HL-60/S4 treated with phorbol 12-myristate 13-acetate at 8.2 ng/mL for 4 days and 3 days (cell line): ENCODE measurements around the gene DZIP1.
"Not testable (repeated sequence)": the region's sequence is repeated elsewhere in the genome, so short reads cannot be mapped to it uniquely, and the experiment has no call there.

Source experiments
- in situ Hi-C: fragments of 300-500 bp; cut with MboI; formaldehyde crosslinking; loops from 2 replicates; pipeline ENCODE4 v1.15.0; 2022; ENCODE audit warnings: low sequenced_read_pairs

Gene DZIP1

DNA sequence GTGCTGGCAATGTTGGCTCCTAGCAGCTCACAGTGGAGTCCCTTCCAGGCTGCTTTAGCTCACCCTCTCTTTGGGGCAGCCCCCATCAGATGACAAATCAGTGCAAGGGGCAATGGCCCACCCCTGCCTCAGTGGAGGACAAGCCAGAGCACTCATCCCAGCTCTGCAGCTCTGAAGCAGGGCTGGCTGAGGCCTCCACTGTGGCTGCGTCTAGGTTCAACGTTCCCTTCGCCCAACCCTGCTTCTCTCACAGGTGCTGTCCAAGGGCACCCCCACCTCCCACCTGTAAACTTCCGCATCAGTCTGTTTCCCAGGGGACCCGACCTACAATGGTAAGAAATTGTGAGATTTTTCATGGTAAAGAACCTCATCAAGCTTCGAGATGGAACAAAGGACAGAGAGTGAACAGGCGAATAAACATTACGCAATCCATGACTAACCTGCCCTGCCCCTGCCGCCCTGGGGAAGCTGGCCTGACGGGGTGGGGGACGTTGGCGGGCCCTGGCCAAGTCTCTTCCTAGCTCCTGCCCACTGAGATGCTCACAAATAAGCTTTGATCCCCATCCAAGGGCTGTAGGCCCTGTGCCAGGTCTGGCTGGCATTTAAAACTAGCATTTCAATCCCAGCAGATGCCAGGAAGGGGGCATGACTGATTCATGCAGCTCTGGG lies 40.5 kb downstream of the DZIP1 start:
- in situ Hi-C loops = no loop called here

DNA sequence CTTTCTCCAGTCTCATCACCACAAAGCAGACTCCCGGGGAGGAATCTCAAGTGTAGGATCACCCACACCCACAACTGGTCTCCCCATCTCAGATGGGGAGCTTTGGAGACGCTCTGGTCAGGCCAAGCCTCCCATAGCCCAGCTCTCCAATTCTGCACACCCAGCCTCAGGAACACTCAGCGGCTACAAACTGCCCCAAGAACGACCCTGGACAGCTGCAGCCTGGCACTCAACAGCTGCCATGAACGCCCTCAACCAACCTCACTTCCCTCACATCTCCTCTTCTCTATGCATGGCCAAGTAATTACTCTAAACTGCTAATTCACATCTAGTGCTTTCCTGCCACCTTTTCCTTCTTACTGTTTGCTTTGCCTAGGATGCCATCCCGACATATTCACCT lies 42.6 kb downstream of the DZIP1 start:
- in situ Hi-C loops = no loop called here

DNA sequence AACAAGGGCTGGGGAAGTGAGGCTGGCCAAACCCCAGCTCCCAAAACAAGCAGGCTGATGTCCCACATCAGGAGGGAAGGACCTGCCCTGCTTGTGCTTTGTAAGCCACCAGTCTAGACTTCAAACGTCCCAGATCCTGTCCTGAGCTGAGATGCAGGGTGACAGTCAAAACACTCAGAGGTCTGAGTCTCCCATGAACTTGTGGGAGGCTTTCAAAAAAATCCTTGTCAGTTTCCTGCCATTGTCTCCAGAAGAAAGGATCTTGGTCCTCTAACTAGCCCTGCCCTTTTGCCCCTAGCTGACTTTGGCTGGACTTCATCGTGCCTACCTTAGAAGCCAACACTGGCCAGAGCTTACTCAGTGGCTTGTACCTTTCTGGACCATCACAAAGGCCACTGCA lies 43.3 kb downstream of the DZIP1 start:
- in situ Hi-C loops = no loop called here

DNA sequence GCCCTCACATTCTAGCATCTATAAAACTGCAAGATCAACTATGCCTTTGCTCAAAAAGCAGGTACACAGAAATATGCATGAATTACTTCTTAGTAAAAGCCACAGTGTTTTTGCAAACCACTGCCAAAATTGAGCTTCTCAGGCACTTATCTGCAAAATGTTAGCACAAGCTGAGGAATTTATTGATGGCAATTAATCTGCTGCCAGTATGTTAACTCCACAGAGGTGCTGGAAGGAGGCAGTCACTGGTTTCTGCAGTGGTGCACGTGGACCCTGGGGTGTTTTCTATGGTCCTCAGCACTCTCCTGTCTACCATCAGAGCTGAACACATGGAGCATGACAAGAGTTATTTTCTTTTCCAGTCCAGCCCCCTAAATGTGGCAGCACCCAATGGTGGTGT lies 47.8 kb downstream of the DZIP1 start:
- in situ Hi-C loops = no loop called here

DNA sequence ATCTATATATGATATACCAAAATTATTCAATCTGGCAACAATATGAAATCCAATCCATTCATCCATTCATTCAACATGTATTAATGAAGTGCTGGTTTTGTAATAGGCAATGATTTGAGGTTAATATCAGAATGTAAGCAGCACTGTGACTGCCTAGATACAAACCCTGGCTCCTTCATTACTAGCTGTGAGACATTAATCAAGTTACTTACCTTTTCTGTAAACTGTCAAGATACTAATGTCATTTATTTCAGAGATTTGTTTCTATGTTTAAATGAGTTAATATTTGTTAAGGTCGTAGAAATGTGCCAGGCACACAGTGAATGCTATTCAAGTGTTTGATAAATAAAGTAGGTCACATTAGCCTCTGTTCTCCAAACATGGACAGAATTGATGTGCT lies 51.0 kb downstream of the DZIP1 start:
- in situ Hi-C loops = no loop called here

DNA sequence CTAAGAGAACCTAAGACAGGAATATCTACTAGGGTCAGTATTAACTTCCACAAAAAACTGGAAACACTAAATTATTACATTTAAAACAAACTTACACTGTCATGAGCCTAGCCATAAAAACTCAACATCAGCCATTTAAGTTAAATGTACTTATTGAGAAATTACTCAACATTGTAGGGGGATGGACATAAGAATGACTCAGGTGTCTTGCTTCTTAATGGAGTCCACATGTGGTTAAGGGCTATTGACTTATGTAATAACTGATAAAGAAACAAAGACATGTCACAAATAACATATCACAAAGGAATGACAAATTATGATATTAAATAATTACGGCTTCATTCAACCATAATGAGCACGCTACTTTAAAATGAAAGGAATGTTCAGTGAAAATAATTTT lies 55.8 kb downstream of the DZIP1 start:
- in situ Hi-C loops = no loop called here

DNA sequence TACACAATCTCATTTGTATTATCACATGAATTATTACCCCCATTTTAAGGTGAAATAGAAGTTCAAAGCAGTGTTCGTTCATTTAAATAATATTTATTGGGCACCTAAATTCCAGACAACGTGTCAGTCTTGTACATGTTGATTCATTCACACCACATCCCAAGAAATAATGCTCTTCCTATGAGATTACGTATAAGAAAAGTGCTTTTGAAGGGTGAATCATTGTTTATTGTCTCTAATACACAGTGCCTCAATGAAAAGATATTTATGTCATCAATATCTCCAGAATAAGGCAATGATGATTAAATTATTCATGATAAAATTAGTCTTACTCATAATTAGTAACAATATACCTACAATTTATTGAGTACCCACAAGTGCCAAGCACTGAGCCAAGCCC lies 56.4 kb downstream of the DZIP1 start:
- in situ Hi-C loops = no loop called here

DNA sequence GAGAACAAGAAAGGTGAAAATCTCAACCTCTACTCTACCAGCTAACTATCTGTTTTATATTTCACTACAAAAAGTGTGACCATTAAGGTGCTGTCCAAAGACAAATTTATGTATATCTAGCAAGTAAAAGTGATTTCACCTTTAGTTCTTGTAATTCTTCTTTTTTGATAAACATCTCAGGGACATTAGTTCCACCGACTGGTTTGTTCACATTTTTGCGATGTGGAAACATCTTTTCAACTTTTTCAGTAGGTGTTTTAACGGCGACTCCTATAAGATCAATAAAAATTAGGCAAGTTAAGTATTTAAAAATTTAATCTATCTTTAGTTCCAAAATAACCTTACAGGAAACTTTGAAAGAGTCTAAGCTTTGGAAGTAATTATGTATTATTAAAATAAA lies 58.6 kb downstream of the DZIP1 start:
- in situ Hi-C loops = no loop called here

DNA sequence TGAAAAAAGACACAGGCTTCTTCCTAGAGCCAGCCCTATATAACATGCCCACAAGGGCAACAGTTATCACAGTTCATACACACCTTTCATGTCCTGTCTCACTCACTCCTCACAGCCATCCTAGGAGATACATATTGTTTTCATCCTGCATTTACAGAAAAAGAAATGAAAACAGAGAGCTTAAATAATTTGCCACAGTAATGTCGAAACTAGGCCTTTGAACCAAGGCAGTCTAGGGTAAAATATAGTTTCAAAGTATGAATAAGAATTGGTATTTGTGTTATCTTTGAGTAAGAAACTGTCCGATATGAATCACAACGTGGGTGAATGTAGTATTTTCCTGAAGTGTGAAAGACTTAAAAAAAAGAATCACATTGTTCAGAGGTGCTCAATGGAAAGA lies 65.2 kb downstream of the DZIP1 start:
- in situ Hi-C loops = no loop called here

DNA sequence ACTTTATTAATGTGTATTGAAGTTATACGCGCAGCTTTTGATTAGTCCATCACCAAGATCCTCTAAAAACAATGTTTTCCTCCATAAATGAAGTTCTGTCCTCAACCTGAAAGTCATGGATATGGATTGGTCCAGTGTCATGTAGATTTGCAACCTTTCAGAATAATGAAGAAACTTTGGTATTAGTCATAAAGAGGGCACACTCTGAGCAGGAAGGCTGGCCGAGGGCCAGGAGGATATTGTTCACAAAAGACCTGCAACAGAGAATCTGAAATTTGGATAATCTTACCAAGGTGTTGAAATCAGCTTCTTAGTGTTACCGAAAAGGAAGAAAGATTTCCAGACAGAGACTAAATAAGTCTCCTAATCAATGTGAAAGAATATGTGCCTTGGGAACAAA lies 71.3 kb downstream of the DZIP1 start:
- in situ Hi-C loops = no loop called here

DNA sequence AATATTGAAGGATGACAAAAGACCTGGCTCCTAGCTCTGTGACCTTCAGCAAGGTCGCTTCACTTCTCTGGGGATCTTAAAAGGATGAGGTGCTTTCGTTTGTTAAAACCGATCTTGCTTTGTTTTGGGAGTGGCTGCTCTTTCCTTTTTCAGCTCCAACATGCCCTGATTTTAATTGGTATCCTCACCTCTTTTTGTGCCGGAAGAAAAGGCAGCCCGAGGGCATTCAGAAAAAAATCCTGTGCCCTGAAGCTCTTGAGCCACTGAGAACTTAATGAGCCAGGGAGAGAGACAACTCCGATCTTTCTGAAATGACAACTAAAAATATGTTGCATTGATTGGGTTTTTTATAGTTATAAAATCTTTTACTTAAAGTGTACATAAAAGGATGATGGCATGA lies 72.6 kb downstream of the DZIP1 start:
- in situ Hi-C loops = no loop called here

DNA sequence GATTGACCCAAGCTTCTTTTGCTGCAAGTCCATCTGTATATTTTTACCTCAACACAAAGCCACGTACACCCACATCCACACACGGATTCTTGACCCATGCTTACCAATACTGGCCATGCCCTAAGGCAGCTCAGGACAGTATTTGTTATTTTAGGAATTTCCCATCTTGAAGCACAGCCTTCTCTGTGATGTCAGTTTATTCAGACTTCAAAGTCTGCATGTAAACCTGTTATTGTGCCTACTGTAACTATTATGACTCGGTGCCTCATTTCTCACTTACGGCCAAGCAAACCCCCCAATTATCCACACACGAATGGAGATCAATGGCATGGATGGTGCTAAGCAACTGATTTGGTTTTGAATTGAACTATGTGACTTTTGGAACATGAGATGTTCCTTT lies 74.5 kb downstream of the DZIP1 start:
- in situ Hi-C loops = no loop called here

DNA sequence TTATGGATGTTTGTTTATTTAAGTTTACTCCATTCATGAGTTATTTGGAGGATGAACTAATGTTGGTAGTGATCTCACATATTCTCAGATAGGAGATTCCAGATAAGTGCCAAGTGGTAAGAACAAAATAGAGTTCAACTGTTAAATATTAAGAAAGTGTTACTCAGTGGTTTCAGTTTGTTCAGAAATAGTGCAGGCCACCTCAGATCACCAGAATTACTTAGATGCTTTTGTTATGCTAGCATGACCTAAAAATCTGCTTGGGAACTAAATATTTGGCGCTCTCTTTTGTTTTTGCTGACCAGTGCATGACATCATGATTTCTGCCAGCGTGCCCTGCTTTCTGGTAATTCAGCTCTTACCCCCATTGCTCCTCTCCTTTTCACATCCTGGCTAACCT lies 76.4 kb downstream of the DZIP1 start:
- in situ Hi-C loops = no loop called here

DNA sequence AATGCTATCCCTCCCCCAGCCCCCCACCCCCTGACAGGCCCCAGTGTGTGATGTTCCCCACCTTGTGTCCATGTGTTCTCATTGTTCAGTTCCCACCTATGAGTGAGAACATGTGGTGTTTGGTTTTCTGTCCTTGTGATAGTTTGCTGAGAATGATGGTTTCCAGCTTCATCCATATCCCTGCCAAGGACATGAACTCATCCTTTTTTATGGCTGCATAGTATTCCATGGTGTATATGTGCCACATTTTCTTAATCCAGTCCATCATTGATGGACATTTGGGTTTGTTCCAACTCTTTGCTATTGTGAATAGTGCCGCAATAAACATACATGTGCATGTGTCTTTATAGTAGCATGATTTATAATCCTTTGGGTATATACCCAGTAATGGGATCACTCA lies 78.7 kb downstream of the DZIP1 start:
- in situ Hi-C loops = not testable (repeated sequence)

DNA sequence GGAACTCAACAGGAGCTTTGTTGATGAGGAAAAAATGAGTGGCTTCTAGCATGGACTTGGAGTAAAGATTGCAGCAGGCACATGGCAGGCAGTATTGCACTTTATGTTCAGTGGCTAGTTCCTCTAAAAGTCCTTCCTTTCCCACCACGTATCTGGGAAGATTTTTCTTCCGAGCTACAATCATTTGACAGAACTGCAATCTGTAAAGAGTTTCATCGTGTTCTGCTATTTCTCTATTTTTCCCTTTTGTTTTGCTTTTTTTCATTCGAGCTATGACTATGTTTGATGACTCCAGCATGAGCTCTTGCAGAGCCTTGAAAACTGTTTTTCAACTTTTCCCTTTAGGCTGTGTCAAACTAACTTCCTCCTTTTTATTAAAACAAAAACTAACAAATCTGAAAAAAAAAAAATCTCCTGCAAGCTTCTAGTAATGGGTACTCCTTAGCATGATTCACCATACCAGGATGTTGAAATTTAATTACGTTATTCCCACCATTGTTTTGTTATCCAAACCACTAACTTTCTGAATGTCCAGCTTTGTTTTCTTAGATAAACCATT lies 79.7 kb downstream of the DZIP1 start:
- in situ Hi-C loops = no loop called here

DNA sequence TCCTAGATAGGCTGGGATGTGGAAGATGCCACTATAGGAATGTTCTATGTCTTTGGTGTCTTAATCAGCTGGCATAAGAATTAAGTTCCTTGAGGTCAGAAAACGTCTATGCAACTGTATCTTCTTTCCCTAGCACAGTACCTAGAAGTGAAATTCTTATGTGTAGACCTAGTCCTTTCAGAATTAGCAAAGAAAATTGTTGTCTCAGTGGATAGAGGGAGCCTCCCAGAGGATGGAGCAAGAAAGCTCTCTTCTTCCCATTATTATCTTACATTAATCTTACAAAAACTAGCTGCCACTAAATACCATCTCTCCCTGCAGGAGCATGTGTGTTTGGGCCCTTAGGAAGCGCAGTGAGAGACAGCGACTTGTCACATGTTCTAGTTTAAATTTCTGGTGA lies 80.4 kb downstream of the DZIP1 start:
- in situ Hi-C loops = no loop called here

DNA sequence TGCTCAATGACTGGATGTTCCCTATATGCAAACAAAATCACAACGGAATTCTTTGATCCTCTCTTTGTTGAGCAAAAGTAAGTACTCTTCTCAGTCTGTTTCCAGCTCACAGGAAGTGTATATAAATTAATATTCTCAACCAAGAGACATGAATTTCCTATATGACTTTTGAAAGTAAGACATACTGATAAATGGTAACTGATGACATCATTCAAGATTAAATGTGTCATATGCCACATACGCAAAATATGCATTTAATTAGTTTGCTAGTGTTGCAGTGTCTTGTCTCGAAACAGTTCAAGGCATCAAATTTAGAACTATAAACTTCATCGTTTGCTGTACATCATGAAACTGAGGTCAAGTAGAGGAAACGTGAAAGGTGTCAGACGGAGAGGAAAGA lies 84.1 kb downstream of the DZIP1 start:
- in situ Hi-C loops = no loop called here

DNA sequence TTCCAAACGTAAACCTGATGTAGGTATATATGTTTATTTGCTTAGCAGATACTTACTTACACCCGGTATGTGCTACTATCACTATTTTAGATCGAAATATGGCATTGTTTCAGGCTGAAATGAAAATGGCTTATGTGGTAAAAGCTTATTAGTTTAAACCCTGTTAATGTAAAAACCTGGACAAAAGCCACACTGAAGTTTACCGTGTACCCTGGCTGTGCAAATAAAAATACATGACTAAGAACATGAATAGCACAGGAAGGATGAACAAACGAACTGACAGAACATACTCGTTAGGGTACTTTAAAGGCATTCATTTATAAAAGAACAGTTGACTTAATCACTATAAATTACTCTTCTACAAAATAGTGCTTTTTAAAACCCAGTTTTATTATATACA lies 85.4 kb downstream of the DZIP1 start:
- in situ Hi-C loops = no loop called here

DNA sequence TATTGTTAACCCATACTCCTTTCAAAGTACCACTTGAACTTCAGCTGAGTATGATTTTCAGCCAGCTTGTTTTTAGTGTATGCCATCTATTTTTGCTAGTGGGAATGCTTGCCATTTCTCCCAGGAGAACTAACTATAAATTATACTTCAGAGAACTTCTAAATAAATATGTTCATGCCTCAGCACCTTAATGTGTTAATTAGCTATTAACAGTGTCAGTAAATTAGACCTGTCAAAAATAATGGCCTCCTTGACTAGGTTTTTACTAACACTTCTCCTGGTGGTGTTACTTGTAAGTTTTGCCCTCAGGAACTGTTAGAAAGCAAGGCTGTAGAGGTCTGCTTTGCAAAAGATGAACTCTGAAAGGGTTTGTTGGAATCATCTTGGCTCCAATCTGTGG lies 87.5 kb downstream of the DZIP1 start:
- in situ Hi-C loops = no loop called here

DNA sequence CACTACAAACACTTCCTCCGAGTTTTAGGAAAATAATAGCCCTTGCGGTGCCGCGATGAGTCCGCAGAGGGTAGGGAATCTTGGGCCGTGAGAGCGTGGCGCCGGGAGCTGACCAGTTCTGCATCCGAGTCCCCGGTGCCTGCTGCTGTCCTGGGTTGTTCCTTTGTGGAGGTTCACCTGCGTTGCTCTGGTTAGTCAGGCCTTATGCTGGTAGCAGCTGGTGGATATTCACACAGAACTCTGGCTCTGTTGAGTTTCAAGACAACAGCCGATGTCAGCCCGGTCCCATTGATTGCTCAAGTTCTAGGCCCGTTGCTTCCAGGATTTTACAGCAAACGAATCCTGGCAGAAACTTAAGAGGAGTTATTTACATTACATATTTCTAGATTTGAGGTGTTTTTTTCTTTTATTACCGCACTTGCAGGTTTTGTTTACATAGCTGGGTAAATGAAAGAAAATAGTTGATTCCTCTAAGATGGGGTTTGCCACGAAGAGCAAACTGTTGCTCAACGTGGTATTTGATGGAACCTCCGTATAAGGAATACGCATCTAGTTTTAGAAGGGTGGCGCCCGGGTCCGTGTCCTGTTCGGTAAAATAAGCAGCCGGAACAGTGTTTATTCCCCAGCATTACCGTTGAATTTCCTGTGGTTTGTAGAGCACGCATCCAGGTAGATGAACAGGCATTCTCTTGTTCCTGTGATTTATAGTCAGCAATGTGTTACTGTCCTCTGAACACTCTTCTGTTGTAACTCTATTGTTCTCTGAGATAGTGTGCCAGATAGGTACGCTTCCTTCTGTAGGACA lies 90.7 kb downstream of the DZIP1 start:
- in situ Hi-C loops = no loop called here

DNA sequence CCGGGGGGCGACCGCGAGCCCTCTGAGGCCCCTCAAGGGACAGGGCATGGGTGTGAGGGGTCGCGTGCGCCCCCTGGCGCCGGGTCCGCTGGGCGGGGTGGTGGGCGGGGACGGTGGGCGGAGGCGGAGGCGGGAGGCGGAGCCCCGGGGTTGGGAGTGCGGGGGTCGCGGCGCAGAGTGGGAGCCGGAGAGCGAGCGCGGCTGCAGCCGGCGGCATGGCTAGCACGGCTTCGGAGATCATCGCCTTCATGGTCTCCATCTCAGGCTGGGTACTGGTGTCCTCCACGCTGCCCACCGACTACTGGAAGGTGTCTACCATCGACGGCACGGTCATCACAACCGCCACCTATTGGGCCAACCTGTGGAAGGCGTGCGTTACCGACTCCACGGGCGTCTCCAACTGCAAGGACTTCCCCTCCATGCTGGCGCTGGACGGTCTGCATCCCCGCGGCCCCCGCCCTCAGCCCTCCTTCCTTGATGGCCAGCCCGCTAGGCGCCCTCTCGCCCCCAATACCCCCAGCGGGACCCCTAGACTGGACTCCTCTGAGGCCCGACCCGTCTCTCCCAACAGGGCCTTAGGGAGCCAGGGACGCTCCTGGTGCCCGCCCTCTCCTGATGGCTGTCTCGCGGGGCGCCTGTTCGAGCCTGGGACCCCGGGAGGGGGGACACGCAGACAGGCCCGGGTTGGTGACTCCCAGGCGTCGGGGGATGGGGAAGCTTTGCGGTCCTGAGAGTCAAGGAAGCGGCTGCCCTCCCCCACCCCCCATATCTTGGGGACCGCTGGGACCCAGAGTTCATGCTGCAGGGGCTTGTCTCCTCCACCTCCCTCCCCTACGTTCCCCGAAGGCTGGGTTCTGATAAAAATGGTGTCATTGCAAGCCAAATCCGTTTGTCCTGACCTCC lies 91.7 kb downstream of the DZIP1 start, which contains the start of gene CLDN10:
TSS of gene CLDN10 (plus strand) at position 182 of the 903 bp plus-strand sequence. CDS start at position 216, 34 bp downstream.
- in situ Hi-C loops = no loop called here
